Middle frontal gyrus (tissue), 1 donor: Measurements from ENCODE around the gene WDR31.
"Not testable (repeated sequence)": the region's sequence is repeated elsewhere in the genome, so short reads cannot be mapped to it uniquely, and the experiment has no call there.

Experiments used
- DNase-seq: peaks from one replicate; pipeline ENCODE4 v3.0.0-alpha.2; 2015; ENCODE audit warnings: low spot score; ENCODE audit errors: extremely low spot score

Gene WDR31

DNA sequence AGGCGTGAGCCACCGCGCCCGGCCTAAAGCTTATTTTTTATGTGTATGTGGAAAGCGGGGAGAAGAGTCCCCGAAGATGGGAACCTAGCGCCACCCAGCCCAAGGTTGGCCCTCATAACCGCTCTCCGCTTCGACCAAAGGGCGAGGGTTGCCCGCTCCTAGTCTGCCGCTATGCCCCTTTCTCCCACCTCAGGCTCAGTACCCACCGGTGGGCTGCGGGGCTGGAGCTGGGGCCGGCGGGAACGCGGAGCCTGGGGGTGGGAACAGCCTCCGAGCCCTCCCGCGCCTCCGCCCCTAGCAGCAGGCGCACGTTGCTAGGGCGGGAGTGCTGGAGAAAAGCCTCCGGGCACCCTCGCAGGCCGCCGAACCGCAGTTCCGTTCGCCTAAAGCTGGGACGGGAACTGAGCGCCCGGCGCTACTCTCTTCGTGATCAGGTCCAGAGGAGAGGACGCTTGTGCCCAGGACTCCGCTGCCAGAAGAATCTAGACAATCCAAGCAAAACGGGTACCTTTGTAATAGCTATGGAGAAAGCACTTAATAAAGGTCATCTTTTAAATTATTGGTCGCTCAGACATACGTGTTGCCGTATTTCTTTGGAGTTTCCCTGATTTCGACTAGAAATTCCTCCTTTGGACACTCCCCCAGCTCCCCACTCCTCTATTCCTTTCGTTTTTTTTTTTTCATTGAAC, at the start of gene WDR31:
WDR31 (minus strand) TSS at position 265 of the 689 bp plus-strand sequence. CDS start 8,253 bp downstream, outside the sequence.
- DNase-seq, result peak; percentile 83

GRCh38 chr9:113389451-113389850, 49.4 kb upstream of the WDR31 start:
- DNase-seq, result no peak

DNA sequence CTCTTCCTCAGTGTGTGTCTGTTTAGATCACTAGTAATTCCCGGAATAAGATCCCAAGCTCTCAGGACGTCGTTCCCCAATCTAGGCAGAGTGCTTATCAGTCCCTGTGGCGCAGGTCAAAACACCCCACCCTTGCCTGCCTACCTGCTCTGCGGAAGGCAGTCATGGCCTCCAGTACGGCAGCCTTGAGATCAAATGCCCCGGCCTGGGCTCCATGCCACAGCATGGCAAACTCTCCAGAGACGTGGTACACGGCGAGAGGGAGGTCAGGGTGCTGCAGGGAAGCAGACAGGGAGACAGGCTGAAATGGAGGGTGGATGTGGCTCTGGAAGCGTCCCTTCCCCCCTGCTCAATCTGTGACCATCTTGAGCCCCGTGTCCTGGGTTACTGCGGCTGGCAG, 48.8 kb upstream of the WDR31 start:
- no peak for DNase-seq

- no peak for DNase-seq
Observed at GRCh38 chr9:113387560-113388230, 47.6 kb upstream of the WDR31 start.

- no peak for DNase-seq
Observed at GRCh38 chr9:113386571-113387393, 46.7 kb upstream of the WDR31 start.

- DNase-seq, result no peak
Observed at GRCh38 chr9:113381909-113382411, 41.9 kb upstream of the WDR31 start.

GRCh38 chr9:113381441-113381840, 41.4 kb upstream of the WDR31 start:
- not testable (repeated sequence) for DNase-seq

GRCh38 chr9:113380869-113381378, 40.8 kb upstream of the WDR31 start:
- DNase-seq, result no peak

- not testable (repeated sequence) for DNase-seq
Observed at GRCh38 chr9:113379829-113380210, 39.7 kb upstream of the WDR31 start.

- DNase-seq, result not testable (repeated sequence)
Observed at GRCh38 chr9:113379094-113379828, 39.2 kb upstream of the WDR31 start.

DNA sequence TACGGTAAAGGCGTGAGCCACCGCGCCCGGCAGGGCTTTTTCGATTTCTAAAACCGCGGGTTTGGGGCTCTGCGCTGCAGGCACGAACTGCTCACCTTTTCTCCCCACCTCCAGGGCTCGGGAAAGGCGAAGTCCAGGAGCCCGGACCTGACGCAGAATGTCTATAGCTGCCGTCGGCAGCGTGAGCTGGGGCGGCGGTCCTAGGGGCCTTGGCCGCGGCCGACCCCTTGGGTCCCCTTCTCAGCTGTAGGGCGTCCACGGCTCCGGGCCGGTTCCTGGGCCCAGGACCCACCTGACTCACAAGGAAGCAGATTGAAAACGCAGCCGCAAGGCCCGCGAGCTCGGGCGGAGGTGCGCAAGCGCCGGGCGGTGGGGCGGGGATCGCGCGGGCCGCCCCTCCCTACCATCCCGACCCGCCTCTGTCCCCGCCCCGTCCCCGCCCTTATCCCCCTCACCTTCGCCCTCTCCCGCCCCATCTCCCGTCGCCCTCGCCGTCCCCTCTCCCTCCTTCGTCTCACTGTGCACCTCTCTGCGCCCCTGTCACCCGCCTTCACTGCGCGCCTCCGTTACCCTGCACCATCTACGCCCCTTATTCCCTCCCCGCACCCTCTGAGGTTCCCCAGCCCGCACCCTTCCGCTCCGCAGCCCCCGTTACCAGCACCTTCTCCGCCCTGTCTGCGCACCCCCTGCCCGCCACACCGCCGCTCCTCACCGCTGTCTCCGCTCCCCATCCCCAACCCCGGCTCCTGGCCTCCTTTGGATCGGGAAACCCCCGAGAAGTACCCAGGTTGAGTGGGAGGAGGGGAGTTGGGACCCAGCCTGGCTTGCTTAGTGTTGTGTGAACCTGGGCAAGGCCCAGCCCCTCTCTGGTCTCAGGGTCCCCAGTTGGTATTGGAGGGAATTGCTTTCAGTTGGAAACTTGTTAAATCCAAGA, 36.8 kb upstream of the WDR31 start, which contains the start of gene HDHD3:
HDHD3 (minus strand) TSS at position 353 of the 934 bp plus-strand sequence. CDS start 2,632 bp downstream, outside the sequence.
- peak; percentile 38 for DNase-seq

DNA sequence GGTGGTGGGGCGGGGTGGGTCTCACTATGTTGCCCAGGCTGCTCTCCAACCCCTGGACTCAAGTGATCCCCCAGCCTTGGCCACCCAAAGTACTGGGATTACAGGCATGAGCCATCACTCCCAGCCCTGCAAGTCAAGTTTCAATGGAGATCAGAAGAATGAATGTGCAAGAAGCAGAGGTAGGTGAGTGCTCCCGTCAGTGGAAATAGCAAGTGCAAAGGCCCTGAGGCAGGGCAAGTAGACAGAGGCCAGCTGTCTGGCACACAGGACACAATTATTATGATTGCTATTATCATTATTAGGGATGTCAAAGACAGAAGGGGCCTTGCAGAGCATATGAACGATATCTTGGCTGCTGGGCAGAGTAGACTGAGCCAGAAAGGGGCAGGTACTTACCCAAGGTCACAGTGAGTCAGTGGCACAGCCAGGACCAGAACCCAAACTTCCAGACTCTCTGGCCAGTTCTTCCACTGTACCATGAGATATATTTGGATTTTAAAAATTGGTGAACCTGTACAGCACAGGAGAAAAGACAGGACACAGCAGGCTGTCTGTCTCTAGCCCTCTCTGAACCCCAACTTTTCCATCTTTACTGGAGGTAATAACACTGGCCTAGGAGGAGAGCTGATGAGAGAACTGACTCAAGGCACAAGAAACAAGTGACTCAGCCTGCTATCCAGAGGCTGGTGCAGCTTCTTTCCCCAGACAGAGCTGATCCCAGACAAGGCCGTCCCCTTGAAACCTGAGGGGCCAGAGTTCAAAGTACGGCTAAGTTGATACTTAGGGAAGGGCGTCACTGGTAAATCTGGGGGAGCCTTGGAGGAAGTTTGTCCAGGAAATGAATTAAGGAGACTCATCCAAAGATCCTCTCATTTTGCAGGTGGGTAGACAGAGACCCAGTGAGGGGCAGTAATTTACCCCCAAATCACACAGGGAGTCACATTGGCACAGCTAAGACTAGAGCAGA, 35.3 kb upstream of the WDR31 start:
- no peak for DNase-seq

- no peak for DNase-seq
Observed at GRCh38 chr9:113373676-113374392, 33.8 kb upstream of the WDR31 start.

DNA sequence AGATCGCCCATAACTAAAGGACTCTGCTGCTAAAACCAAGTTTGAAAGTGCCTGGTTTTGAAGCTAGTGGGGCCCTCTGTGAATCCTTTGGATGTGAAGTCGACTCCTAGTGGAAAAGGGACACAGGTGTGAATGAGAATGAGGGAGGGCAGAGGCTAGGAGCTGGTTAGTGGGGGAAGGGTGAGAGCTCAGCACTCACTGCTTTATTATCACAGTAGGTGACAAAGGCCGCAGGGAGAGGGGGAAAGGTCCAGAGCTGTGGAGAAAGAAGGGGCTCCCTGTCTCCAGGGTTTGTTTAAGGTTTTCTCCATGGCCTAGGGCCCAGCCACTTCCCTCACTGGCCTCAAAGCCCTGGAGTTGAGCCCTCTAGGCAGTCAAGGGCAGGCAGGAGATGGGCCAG, 33.2 kb upstream of the WDR31 start:
- no peak for DNase-seq

DNA sequence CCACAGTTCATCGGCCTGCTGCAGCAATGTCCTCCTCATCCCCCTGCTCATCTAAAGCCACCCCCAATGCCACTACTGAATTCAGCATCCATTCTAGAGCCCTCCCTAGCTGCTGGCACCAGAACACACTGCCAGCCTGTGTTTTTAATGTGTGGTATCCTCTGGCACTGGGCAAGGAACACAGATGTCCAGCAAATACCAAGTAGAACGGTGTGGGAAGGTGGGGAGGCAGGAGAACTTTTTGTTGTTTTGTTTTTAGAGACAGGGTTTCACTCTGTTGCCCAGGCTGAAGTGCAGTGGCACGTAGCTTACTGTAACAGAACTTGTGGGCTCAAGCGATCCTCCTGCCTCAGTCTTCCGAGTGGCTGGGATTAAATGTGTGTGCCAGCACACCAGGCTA, 32.0 kb upstream of the WDR31 start:
- no peak for DNase-seq

GRCh38 chr9:113370806-113371325, 30.8 kb upstream of the WDR31 start:
- no peak for DNase-seq

GRCh38 chr9:113369855-113370140, 29.7 kb upstream of the WDR31 start:
- no peak for DNase-seq
